ENCODE data around the gene MTFR2. TPM values are rescaled to one million over a fixed set of nuclear protein-coding genes. Genes with fewer than 3 reads are reported as not detected.

The MTFR2 gene
- total and polyA plus RNA-seq, 2 experiments from 2014 or later = 2.5 TPM; not detected in 1

GRCh38 chr6:136250686-136251008 is 536 bp upstream of the MTFR2 start:
- Histone ChIP-seq H3K36me3 (ENCODE audit: low read depth) (0 out of 2 replicates have a peak, but pooled peaks cover 5% of the 10 kb centered on the region), H2AFZ (peak overlapping the region; percentile 92), H3K9me2 (ENCODE audit: insufficient read depth) (no peaks in the 10 kb centered on the region), H3K4me2 (ENCODE audit: unreplicated experiment) (peak overlapping the region; percentile 87), H3K9ac (peak overlapping the region; percentile 84), H4K20me1 (ENCODE audit: insufficient read depth) (no peaks in the 10 kb centered on the region), H3K4me3 (peak overlapping the region; percentile 94), H3K9me3 (ENCODE audit: low read depth) (no peaks in the 10 kb centered on the region), H3K27ac (peak overlapping the region; percentile 79), H3F3A (ENCODE audit: insufficient read depth) (peaks cover 50% of the 10 kb centered on the region), H3K27me3 (replicated peaks; ENCODE audit: insufficient read depth) (no peaks in the 10 kb centered on the region), H3K79me2 (ENCODE audit: insufficient read depth) (peaks cover 13% of the 10 kb centered on the region), H3K4me1 (ENCODE audit: insufficient read depth) (peaks cover 11% of the 10 kb centered on the region; the same call in 1 of the 2 replicates)
- in situ Hi-C loops (cut with MboI) = no loop called here
- 0 to 2% methylated on average over 8 of the region's 8 CpGs for WGBS, 2 experiments (ENCODE audit: low coverage in 1 of 2, low lambda C conversion rate in 2 of 2, missing lambda C conversion rate in 2 of 2)
- no peak for DNase-seq
- TF ChIP-seq EZH2phosphoT487 (IDR thresholded peaks at IDR 0.05; ENCODE audit: insufficient read depth, low read depth) = no peak
- no peak for TF ChIP-seq EZH2 (IDR thresholded peaks at IDR 0.05; ENCODE audit: insufficient read depth, poor library complexity, severe bottlenecking)

DNA sequence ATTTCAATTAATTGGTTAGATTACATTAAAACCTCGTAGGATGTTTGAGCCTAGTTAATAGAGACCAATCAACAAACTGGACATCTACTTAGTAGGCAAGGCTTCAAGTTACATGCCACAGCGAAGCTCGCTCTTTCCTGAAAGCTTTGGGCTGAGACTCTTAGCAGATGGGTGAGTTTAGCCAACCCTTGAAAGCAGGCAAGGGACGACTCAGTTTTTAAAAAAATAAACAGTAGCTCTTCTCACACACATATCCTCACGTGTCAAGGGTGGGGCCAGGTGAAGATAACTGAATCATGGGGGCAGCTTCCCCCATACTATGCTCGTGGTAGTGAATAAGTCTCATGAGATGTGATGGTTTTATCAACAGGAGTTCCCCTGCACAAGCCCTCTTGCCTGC is 775 bp downstream of the MTFR2 start:
- H4K20me1 ChIP-seq (ENCODE audit: insufficient read depth) = no peaks in the 10 kb centered on the region
- H3K27ac ChIP-seq = no peak overlapping the region
- peaks cover 13% of the 10 kb centered on the region for H3K79me2 ChIP-seq (ENCODE audit: insufficient read depth)
- no peaks in the 10 kb centered on the region for H3K9me3 ChIP-seq (ENCODE audit: low read depth)
- no peaks in the 10 kb centered on the region for H3K27me3 ChIP-seq (replicated peaks; ENCODE audit: insufficient read depth)
- peak overlapping the region; percentile 81 for H3K4me2 ChIP-seq (ENCODE audit: unreplicated experiment)
- WGBS, 2 experiments (ENCODE audit: low coverage in 1 of 2, low lambda C conversion rate in 2 of 2, missing lambda C conversion rate in 2 of 2) = 20 to 21% methylated on average over 6 of the region's 6 CpGs
- peak overlapping the region; percentile 71 for H3K9ac ChIP-seq
- peaks cover 16% of the 10 kb centered on the region; the same call in 1 of the 2 replicates for H3K4me1 ChIP-seq (ENCODE audit: insufficient read depth)
- DNase-seq = peak; percentile 33
- 0 out of 2 replicates have a peak, but pooled peaks cover 3% of the 10 kb centered on the region for H3K36me3 ChIP-seq (ENCODE audit: low read depth)
- no peak for TF ChIP-seq EZH2phosphoT487 (IDR thresholded peaks at IDR 0.05; ENCODE audit: insufficient read depth, low read depth)
- TF ChIP-seq EZH2 (IDR thresholded peaks at IDR 0.05; ENCODE audit: insufficient read depth, poor library complexity, severe bottlenecking) = no peak
- H3K4me3 ChIP-seq = peak overlapping the region; percentile 94
- in situ Hi-C loops (cut with MboI) = no loop called here
- no peaks in the 10 kb centered on the region for H3K9me2 ChIP-seq (ENCODE audit: insufficient read depth)
- H3F3A ChIP-seq (ENCODE audit: insufficient read depth) = peaks cover 44% of the 10 kb centered on the region
- H2AFZ ChIP-seq = peak overlapping the region; percentile 92

GRCh38 chr6:136244061-136244616 is 6.0 kb downstream of the MTFR2 start:
- Histone ChIP-seq H4K20me1 (ENCODE audit: insufficient read depth) (no peaks in the 10 kb centered on the region), H3K4me2 (ENCODE audit: unreplicated experiment) (peak overlapping the region; percentile 33), H3F3A (ENCODE audit: insufficient read depth) (peaks cover 9% of the 10 kb centered on the region), H3K9me2 (ENCODE audit: insufficient read depth) (no peaks in the 10 kb centered on the region), H2AFZ (peak overlapping the region; percentile 31; the same call in 1 of the 2 replicates), H3K79me2 (ENCODE audit: insufficient read depth) (peaks cover 9% of the 10 kb centered on the region), H3K4me1 (ENCODE audit: insufficient read depth) (peaks cover 13% of the 10 kb centered on the region; the same call in 1 of the 2 replicates), H3K9me3 (ENCODE audit: low read depth) (no peaks in the 10 kb centered on the region), H3K9ac (no peak overlapping the region), H3K4me3 (no peak overlapping the region), H3K27ac (peak overlapping the region; percentile 31), H3K36me3 (ENCODE audit: low read depth) (no peaks in the 10 kb centered on the region; the same call in 1 of the 2 replicates), H3K27me3 (replicated peaks; ENCODE audit: insufficient read depth) (no peaks in the 10 kb centered on the region)
- in situ Hi-C loops (cut with MboI) = no loop called here
- TF ChIP-seq EZH2 (IDR thresholded peaks at IDR 0.05; ENCODE audit: insufficient read depth, poor library complexity, severe bottlenecking) (no peak), EZH2phosphoT487 (IDR thresholded peaks at IDR 0.05; ENCODE audit: insufficient read depth, low read depth) (no peak)
- peak; percentile 64 for DNase-seq
- 47 to 55% methylated on average over 5 of the region's 5 CpGs for WGBS, 2 experiments (ENCODE audit: low coverage in 1 of 2, low lambda C conversion rate in 2 of 2, missing lambda C conversion rate in 2 of 2)

GRCh38 chr6:136236466-136237293 is 13.4 kb downstream of the MTFR2 start:
- in situ Hi-C loops (cut with MboI) = no loop called here
- Histone ChIP-seq H3K27me3 (replicated peaks; ENCODE audit: insufficient read depth) (no peaks in the 10 kb centered on the region), H3F3A (ENCODE audit: insufficient read depth) (no peaks in the 10 kb centered on the region), H3K27ac (no peak overlapping the region), H3K4me3 (no peak overlapping the region), H3K9ac (no peak overlapping the region), H4K20me1 (ENCODE audit: insufficient read depth) (no peaks in the 10 kb centered on the region), H3K4me2 (ENCODE audit: unreplicated experiment) (no peak overlapping the region), H3K79me2 (ENCODE audit: insufficient read depth) (no peaks in the 10 kb centered on the region), H2AFZ (peak overlapping the region; percentile 32; the same call in 1 of the 2 replicates), H3K36me3 (ENCODE audit: low read depth) (no peaks in the 10 kb centered on the region; the same call in 1 of the 2 replicates), H3K9me2 (ENCODE audit: insufficient read depth) (no peaks in the 10 kb centered on the region), H3K9me3 (ENCODE audit: low read depth) (no peaks in the 10 kb centered on the region), H3K4me1 (ENCODE audit: insufficient read depth) (no peaks in the 10 kb centered on the region)
- DNase-seq = peak; percentile 35
- TF ChIP-seq EZH2phosphoT487 (IDR thresholded peaks at IDR 0.05; ENCODE audit: insufficient read depth, low read depth) (no peak), EZH2 (IDR thresholded peaks at IDR 0.05; ENCODE audit: insufficient read depth, poor library complexity, severe bottlenecking) (no peak)
- WGBS, 2 experiments (ENCODE audit: low coverage in 1 of 2, low lambda C conversion rate in 2 of 2, missing lambda C conversion rate in 2 of 2) = 66 to 72% methylated on average over 9 of the region's 9 CpGs

Measured in GM23248 (cell line).